Fibroblast of mammary gland (primary cell): ENCODE measurements around the gene UGGT2.

Source experiments
- DNase-seq: peaks from one replicate; pipeline ENCODE4 v3.0.0-alpha.2; 2010; ENCODE audit warnings: low read depth
- H3K4me3 ChIP-seq: 2 replicates; pipeline ENCODE4 v1.5.1; 2011; ENCODE audit warnings: low read depth, mild to moderate bottlenecking, low read length, moderate library complexity; ENCODE audit not compliant: control insufficient read depth
- TF ChIP-seq, protein P1 (sequence below): conservative IDR thresholded peaks from 2 replicates; pipeline ENCODE4 v1.5.1; 2011; ENCODE audit warnings: low read depth, low read length, inconsistent platforms; ENCODE audit not compliant: control insufficient read depth, insufficient read depth

UGGT2 gene

DNA sequence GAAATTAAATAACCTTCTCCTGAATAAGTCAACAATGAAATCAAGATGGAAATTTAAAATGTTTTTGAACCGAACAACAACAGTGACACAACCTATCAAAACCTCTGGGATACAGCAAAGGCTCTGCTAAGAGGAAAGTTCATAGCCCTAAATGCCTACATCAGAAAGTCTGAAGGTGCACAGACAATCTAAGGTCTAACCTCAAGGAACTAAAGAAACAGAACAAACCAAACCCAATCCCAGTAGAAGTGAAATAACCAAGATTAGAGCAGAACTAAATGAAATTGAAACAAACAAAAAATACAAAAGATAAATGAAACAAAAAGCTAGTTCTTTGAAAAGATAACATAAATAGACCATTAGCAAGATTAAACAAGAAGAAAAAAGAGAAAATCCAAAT is 9.0 kb downstream of the UGGT2 start:
- no peak overlapping the region for H3K4me3 ChIP-seq
- TF ChIP-seq, protein P1, sequence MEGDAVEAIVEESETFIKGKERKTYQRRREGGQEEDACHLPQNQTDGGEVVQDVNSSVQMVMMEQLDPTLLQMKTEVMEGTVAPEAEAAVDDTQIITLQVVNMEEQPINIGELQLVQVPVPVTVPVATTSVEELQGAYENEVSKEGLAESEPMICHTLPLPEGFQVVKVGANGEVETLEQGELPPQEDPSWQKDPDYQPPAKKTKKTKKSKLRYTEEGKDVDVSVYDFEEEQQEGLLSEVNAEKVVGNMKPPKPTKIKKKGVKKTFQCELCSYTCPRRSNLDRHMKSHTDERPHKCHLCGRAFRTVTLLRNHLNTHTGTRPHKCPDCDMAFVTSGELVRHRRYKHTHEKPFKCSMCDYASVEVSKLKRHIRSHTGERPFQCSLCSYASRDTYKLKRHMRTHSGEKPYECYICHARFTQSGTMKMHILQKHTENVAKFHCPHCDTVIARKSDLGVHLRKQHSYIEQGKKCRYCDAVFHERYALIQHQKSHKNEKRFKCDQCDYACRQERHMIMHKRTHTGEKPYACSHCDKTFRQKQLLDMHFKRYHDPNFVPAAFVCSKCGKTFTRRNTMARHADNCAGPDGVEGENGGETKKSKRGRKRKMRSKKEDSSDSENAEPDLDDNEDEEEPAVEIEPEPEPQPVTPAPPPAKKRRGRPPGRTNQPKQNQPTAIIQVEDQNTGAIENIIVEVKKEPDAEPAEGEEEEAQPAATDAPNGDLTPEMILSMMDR = no peak
- no peak for DNase-seq

GRCh38 chr13:96041326-96042110 is 11.7 kb downstream of the UGGT2 start:
- DNase-seq = no peak
- H3K4me3 ChIP-seq = no peak overlapping the region
- TF ChIP-seq, protein P1 = no peak

DNA sequence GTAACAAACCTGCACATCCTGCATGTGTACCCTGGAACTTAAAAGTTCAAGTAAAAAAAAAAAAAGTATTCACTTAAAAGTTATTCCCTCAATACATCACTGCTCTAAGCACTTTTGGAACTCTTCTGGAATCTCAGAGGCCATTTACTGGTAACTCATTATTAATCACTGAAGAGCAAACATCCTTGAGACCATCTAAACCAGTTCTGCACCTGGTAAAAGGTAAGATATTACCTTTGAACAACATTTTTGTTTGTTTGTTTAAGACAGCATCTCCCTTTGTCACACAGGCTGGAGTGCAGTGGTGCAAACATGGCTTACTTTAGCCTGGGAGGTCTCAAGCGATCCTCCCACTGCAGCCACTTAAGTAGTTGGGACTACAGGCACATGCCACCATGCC is 16.7 kb downstream of the UGGT2 start:
- TF ChIP-seq, protein P1 = no peak
- no peak overlapping the region for H3K4me3 ChIP-seq
- DNase-seq = no peak

DNA sequence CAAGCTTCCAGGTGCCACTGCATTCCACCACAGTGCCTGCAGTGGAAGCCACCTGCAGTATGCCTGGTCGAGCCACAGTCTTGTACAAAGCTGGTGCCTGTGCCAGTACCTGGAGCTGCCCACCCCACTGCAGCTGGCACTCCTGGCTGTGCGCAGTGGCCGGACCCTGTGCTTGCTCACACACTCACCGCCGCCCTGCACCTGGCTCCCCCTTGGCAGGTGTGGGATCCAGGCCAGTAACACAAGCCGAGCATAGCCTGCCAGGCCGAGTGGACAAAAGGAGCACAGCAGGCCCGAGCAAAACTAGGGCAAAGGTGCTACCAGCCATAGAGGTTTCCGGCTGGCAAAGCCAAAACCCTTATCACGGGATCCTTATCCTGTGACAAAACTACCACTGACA is 18.5 kb downstream of the UGGT2 start:
- no peak overlapping the region for H3K4me3 ChIP-seq
- no peak for DNase-seq
- TF ChIP-seq, protein P1 = no peak

GRCh38 chr13:96033220-96034015 is 19.8 kb downstream of the UGGT2 start:
- TF ChIP-seq, protein P1 = no peak
- DNase-seq = no peak
- H3K4me3 ChIP-seq = no peak overlapping the region

- no peak overlapping the region for H3K4me3 ChIP-seq
- no peak for DNase-seq
- TF ChIP-seq, protein P1 = no peak
Observed at GRCh38 chr13:96032717-96033116, 20.5 kb downstream of the UGGT2 start.
